HG03432 (cell line): Measurements from ENCODE around the gene C11orf87.

ENCODE experiments used
- ATAC-seq: cut with Tn5 transposase; IDR thresholded peaks from one replicate; pipeline ENCODE4 v1.9.1; 2021; ENCODE audit warnings: mild to moderate bottlenecking, moderate library complexity; ENCODE audit not compliant: unreplicated experiment

Gene C11orf87

GRCh38 chr11:109421981-109422869 is at the start of gene C11orf87:
TSS of gene C11orf87 (plus strand) at chr11:109422190. CDS start at chr11:109423634, 1,444 bp downstream.
- ATAC-seq, result no peak

- ATAC-seq, result no peak
These were observed 48.0 kb upstream of the C11orf87 start for GRCh38 chr11:109374032-109374431.

- no peak for ATAC-seq
These were observed 47.5 kb upstream of the C11orf87 start for GRCh38 chr11:109374441-109374840.

GRCh38 chr11:109377039-109377742 is 44.8 kb upstream of the C11orf87 start:
- no peak for ATAC-seq

GRCh38 chr11:109378034-109378433 is 44.0 kb upstream of the C11orf87 start:
- no peak for ATAC-seq

GRCh38 chr11:109383306-109383705 is 38.7 kb upstream of the C11orf87 start:
- ATAC-seq, result no peak

GRCh38 chr11:109384873-109385272 is 37.1 kb upstream of the C11orf87 start:
- no peak for ATAC-seq

GRCh38 chr11:109388982-109389381 is 33.0 kb upstream of the C11orf87 start:
- ATAC-seq, result no peak

GRCh38 chr11:109390752-109391151 is 31.2 kb upstream of the C11orf87 start:
- ATAC-seq, result no peak

- ATAC-seq, result no peak
These were observed 20.4 kb upstream of the C11orf87 start for GRCh38 chr11:109401545-109401944.

GRCh38 chr11:109405671-109406070 is 16.3 kb upstream of the C11orf87 start:
- ATAC-seq, result no peak

GRCh38 chr11:109416601-109417000 is 5.4 kb upstream of the C11orf87 start:
- no peak for ATAC-seq

- no peak for ATAC-seq
These were observed 978 bp downstream of the C11orf87 start for GRCh38 chr11:109422870-109423465.

- ATAC-seq, result no peak
These were observed 1.6 kb downstream of the C11orf87 start for GRCh38 chr11:109423466-109424190.

- ATAC-seq, result no peak
These were observed 2.9 kb downstream of the C11orf87 start for GRCh38 chr11:109424901-109425300.

- ATAC-seq, result no peak
These were observed 3.6 kb downstream of the C11orf87 start for GRCh38 chr11:109425554-109425953.

GRCh38 chr11:109426442-109427240 is 4.7 kb downstream of the C11orf87 start:
- no peak for ATAC-seq

- ATAC-seq, result no peak
These were observed 10.1 kb downstream of the C11orf87 start for GRCh38 chr11:109432105-109432504.

GRCh38 chr11:109433753-109434256 is 11.8 kb downstream of the C11orf87 start:
- no peak for ATAC-seq
